ENCODE measurements around the gene PTGES3. TPM values are rescaled to one million over a fixed set of nuclear protein-coding genes. Genes with fewer than 3 reads are reported as not detected.

PTGES3 gene
- total RNA-seq, 6 donors from 2014 or later: 41.9 to 156 (median 105) TPM

- Histone ChIP-seq H3K27ac (peak overlapping the region in 3 of 4 donors; percentile 23 to 74 (median 54)), H3K9me3 (no peaks in the 10 kb centered on the region)
These were observed 33.6 kb upstream of the PTGES3 start for GRCh38 chr12:56721721-56722120.

GRCh38 chr12:56721216-56721615 lies 33.1 kb upstream of the PTGES3 start:
- 60 to 64% methylated on average over 2 of the region's 2 CpGs for WGBS, 2 donors

More at GRCh38 chr12:56721721-56722120, 33.6 kb upstream of the PTGES3 start:
- 43 to 44% methylated on average over 2 of the region's 2 CpGs for WGBS, 2 donors
- TF ChIP-seq EP300 (IDR thresholded peaks at IDR 0.05): no peak
- no peak for TF ChIP-seq POLR2AphosphoS5 (IDR thresholded peaks at IDR 0.05)
- no peak for TF ChIP-seq POLR2A (IDR thresholded peaks at IDR 0.05)
- TF ChIP-seq CTCF (IDR thresholded peaks at IDR 0.05): no peak
- Histone ChIP-seq H3K36me3 (peaks cover 0 to 42% (median 15%) of the 10 kb centered on the region in 4 donors), H3K27me3 (no peaks in the 10 kb centered on the region), H3K4me3 (no peak overlapping the region), H3K4me1 (peaks cover 58 to 85% (median 75%) of the 10 kb centered on the region in 4 donors)
- DNase-seq: no peak
- ATAC-seq (ENCODE audit: low FRiP score in 2 of 2): no peak

GRCh38 chr12:56720731-56721151 lies 32.7 kb upstream of the PTGES3 start:
- peaks cover 0 to 52% (median 15%) of the 10 kb centered on the region in 4 donors for H3K36me3 ChIP-seq
- no peaks in the 10 kb centered on the region for H3K27me3 ChIP-seq
- whole genome bisulfite sequencing, 2 donors: 42 to 77% methylated on average over 1 of the region's 1 CpG
- DNase-seq: peak in 1 of 2 donors; percentile 25
- TF ChIP-seq CTCF (IDR thresholded peaks at IDR 0.05) (no peak), POLR2AphosphoS5 (IDR thresholded peaks at IDR 0.05) (no peak), EP300 (IDR thresholded peaks at IDR 0.05) (no peak), POLR2A (IDR thresholded peaks at IDR 0.05) (no peak)
- H3K4me3 ChIP-seq: no peak overlapping the region
- H3K9me3 ChIP-seq: no peaks in the 10 kb centered on the region
- ATAC-seq (ENCODE audit: low FRiP score in 2 of 2): no peak
- peak overlapping the region; percentile 23 to 74 (median 44) for H3K27ac ChIP-seq
- H3K4me1 ChIP-seq: peaks cover 59 to 88% (median 73%) of the 10 kb centered on the region in 4 donors

More at GRCh38 chr12:56721216-56721615, 33.1 kb upstream of the PTGES3 start:
- DNase-seq: peak in 1 of 2 donors; percentile 21
- no peak for TF ChIP-seq POLR2AphosphoS5 (IDR thresholded peaks at IDR 0.05)
- TF ChIP-seq EP300 (IDR thresholded peaks at IDR 0.05): no peak
- TF ChIP-seq CTCF (IDR thresholded peaks at IDR 0.05): no peak
- TF ChIP-seq POLR2A (IDR thresholded peaks at IDR 0.05): no peak
- peaks cover 0 to 47% (median 15%) of the 10 kb centered on the region in 4 donors for H3K36me3 ChIP-seq
- H3K27ac ChIP-seq: peak overlapping the region; percentile 23 to 74 (median 44)
- no peaks in the 10 kb centered on the region for H3K9me3 ChIP-seq
- H3K27me3 ChIP-seq: no peaks in the 10 kb centered on the region
- no peak for ATAC-seq (ENCODE audit: low FRiP score in 2 of 2)
- H3K4me3 ChIP-seq: no peak overlapping the region
- H3K4me1 ChIP-seq: peaks cover 58 to 88% (median 77%) of the 10 kb centered on the region in 4 donors

GRCh38 chr12:56719056-56719455 lies 31.0 kb upstream of the PTGES3 start:
- DNase-seq (peak in 1 of 2 donors; percentile 1), ATAC-seq (ENCODE audit: low FRiP score in 2 of 2) (no peak)
- TF ChIP-seq POLR2AphosphoS5 (IDR thresholded peaks at IDR 0.05) (no peak), POLR2A (IDR thresholded peaks at IDR 0.05) (no peak), EP300 (IDR thresholded peaks at IDR 0.05) (no peak), CTCF (IDR thresholded peaks at IDR 0.05) (no peak)
- Histone ChIP-seq H3K27ac (peak overlapping the region in 2 of 4 donors; percentile 25 to 37), H3K4me3 (no peak overlapping the region), H3K4me1 (peaks cover 59 to 90% (median 70%) of the 10 kb centered on the region in 4 donors), H3K9me3 (no peaks in the 10 kb centered on the region), H3K36me3 (peaks cover 2 to 63% (median 22%) of the 10 kb centered on the region in 4 donors), H3K27me3 (no peaks in the 10 kb centered on the region)

GRCh38 chr12:56718636-56719035 lies 30.6 kb upstream of the PTGES3 start:
- no peak for DNase-seq
- no peaks in the 10 kb centered on the region for H3K27me3 ChIP-seq
- H3K9me3 ChIP-seq: no peaks in the 10 kb centered on the region
- no peak for ATAC-seq (ENCODE audit: low FRiP score in 2 of 2)
- 67 to 69% methylated on average over 4 of the region's 4 CpGs for WGBS, 2 donors
- H3K4me1 ChIP-seq: peaks cover 56 to 89% (median 67%) of the 10 kb centered on the region in 4 donors
- H3K36me3 ChIP-seq: peaks cover 6 to 67% (median 26%) of the 10 kb centered on the region in 4 donors
- peak overlapping the region in 2 of 4 donors; percentile 25 to 37 for H3K27ac ChIP-seq
- H3K4me3 ChIP-seq: no peak overlapping the region
- TF ChIP-seq EP300 (IDR thresholded peaks at IDR 0.05): no peak
- no peak for TF ChIP-seq CTCF (IDR thresholded peaks at IDR 0.05)
- TF ChIP-seq POLR2A (IDR thresholded peaks at IDR 0.05): no peak
- TF ChIP-seq POLR2AphosphoS5 (IDR thresholded peaks at IDR 0.05): no peak

All from upper lobe of left lung (tissue), 6 donors.